NT2/D1 (cell line): ENCODE measurements around the gene ERC1.

Source experiments
- SUZ12 ChIP-seq: IDR thresholded peaks from 2 replicates; pipeline ENCODE4 v1.6.1; 2011; ENCODE audit not compliant: insufficient read length, insufficient read depth; ENCODE audit errors: extremely low read depth
- YY1 ChIP-seq: IDR thresholded peaks from 2 replicates; pipeline ENCODE4 v1.6.1; 2011; ENCODE audit not compliant: insufficient read length, insufficient read depth
- ZNF274 ChIP-seq: IDR thresholded peaks from 2 replicates; pipeline ENCODE4 v1.6.1; 2011; ENCODE audit warnings: mild to moderate bottlenecking, low read depth, low read length

- TF ChIP-seq YY1: no peak
- no peak for TF ChIP-seq ZNF274
- TF ChIP-seq SUZ12: no peak
These were observed 100.3 kb downstream of the ERC1 start for GRCh38 chr12:1091350-1091749.
